GM21737 (cell line): ENCODE results near the gene SHB.
"Not testable (repeated sequence)": the region's sequence is repeated elsewhere in the genome, so short reads cannot be mapped to it uniquely, and the experiment has no call there.

Experiments
- ATAC-seq: cut with Tn5 transposase; IDR thresholded peaks from one replicate; pipeline ENCODE4 v1.9.1; 2021; ENCODE audit warnings: mild to moderate bottlenecking, moderate library complexity; ENCODE audit not compliant: unreplicated experiment

Gene SHB

DNA sequence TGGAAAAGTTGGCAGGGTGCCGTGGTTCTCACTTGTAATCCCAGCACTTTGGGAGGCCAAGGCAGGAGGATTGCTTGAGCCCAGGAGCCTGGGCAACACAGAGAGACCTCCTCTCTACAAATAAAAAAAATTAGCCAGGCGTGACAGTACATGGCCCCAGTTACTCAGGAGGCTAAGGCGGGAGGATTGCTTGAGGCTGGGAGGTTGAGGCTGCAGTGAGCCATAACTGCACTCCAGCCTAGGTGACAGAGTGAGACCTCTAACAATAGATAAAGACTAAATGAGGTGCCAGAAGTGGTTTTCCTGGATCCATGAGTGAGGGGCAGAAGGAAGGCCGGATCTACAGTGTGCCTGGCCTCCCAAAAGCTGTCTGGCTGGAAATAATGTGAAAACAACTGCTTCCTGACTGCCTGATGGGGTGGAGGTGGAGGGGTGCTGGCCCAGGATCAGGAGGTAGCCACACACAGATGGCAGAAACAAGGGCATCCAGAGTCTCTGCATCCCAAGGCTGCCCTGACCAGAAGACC lies 4.1 kb downstream of the SHB start:
- no peak for ATAC-seq

DNA sequence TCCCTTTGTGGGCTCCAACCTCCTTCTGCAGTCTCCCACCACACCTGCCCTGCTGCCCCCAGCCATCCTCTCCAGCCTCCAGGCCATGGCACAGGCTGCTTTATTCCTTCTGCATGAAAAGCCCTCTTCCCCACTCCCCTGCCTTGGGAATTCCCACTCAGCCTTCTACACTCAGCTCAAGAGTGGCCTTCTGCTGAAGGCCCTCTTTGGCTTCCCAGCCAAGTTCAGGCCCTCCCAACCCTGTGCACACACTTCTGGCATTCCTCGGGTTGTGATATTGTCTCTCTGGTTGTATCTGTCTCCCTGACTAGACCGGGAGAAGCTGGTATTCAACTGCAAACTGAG lies 5.7 kb downstream of the SHB start:
- no peak for ATAC-seq

DNA sequence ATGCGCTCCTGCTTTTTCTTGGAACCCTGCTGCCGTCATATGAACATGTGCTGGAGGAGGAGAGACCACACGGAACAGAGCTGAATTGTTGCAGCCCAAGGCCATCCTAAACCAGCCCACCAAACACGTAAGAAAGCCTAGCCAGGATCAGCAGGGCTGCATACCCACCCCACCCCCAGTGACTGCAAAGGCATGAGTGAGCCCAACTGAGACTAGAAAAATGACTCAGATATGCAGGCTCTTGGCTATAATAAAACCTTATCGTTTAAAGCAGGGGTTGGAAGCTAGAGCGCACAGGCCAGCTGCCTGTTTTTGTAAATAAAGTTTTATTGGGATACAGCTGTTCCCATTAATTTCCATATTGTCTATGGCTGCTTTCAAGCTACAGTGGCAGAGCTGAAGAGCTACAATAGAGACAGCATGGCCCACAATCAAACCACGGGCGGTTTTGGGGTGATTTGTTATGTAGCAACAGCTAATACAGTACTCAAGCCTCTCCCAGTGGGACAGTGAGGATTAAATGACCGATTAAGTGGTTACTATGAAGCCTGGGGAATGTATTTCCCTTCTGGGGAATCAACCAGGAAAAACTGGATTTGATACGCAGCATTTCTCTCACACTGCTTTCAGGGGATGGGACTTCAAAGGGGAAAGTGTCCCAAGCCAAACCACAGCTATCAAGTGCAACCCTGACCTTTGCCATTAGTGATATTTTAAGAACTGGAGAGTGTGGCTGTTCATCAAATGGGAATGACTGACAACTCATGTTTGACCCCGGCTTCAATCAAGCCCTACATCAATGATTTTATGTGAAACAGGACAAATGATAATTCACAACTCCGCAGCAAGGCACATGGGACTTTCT lies 6.3 kb downstream of the SHB start:
- ATAC-seq, result no peak

DNA sequence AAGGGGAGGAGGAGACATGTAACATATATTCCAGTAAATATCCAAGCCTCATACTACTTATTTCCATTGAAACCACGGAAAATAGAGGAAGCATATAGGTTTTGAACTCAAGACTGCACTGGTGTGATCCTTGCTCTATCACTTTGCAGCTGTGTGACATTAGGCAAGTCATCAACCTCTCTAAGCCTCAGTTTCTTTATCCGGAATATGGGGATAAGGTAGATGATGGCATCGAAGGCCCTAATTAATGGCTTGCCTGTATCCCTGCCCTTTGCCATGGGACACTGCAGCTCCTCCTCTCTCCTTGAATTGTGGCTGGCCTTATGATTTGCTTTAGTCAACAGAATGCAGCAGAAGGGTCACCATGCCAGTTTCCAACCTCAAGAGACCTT lies 6.9 kb downstream of the SHB start:
- ATAC-seq, result no peak

DNA sequence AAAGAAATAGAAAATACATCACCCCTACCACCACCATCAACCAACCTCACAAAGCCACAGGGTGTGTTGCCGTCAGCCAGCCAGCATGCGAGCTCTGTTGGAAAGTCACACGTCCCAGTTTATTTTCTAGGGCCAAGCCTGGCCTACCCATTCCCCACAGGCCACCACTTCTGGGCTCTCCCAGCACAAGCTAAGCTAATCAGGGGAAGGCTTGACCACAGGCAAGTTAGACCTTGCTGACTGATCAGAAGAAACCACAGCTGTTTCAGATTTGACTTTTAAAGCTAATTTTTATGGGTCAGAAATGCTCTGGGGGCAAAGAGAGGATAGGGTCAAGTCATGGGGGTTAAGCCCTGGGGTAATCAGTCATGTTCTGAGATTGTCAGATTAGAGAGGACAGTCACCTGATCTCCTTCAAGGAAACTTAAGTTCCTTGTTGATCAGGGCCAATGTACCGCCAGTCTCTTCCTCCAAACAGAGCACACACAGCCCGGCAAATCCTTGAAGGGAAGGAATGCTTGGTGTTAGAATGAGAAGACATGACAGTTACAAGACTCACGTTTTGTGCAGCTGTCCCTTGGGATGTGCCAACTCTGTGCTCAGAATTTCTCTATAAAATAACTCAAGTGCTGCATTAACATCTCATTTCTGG lies 7.6 kb downstream of the SHB start:
- ATAC-seq, result peak; percentile 51

DNA sequence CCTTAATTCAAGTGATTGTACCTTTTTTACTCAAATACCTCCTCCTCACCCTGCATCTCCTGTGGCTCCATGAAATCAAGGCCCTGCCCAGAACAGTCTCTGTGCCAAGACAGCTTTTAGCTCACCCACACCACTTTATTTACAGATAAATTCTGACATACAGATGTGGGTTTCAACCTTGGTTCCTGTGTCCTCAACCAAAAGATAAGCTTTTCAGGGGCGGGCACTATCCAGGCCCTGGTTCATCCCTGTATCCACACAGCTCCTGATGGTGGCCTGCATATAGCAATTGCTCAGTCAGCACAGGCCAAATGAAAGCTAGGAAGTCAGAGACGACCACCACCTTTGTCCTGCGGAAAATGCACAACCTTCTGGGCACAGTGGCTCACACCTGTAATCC lies 8.3 kb downstream of the SHB start:
- ATAC-seq, result no peak

DNA sequence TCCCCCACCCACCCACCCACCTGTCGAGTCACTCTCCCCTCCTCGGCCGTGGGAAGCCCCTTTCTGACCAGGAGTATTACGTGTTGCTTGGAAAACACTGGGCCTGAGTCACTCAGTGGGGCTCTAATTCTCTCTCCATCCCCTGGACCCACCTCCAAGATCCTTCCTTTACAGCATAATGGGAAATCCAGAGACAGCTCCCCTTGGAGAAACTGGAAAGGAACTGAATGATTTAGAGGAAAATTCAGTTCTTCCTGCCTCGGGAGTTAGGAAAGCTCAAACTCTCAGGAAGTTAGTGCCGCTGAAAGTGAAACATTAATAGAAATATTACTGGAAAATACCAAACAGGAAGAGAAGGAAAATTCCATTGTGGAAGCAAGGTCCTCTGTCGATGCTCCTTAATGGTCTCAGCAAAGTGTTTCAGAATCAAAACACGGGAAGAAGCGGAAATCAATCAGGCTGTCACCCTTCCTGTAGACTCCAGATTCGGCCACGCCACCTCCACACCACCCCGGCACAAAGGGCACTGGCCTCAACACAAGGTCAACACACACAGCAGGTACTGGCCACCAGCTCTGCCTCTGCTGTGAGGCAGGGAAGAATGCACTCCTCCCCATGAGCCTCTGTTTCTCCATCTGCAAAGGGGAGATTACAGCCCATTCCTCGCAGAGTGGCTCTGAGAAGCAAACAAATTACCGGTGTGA lies 9.6 kb downstream of the SHB start:
- ATAC-seq, result no peak

DNA sequence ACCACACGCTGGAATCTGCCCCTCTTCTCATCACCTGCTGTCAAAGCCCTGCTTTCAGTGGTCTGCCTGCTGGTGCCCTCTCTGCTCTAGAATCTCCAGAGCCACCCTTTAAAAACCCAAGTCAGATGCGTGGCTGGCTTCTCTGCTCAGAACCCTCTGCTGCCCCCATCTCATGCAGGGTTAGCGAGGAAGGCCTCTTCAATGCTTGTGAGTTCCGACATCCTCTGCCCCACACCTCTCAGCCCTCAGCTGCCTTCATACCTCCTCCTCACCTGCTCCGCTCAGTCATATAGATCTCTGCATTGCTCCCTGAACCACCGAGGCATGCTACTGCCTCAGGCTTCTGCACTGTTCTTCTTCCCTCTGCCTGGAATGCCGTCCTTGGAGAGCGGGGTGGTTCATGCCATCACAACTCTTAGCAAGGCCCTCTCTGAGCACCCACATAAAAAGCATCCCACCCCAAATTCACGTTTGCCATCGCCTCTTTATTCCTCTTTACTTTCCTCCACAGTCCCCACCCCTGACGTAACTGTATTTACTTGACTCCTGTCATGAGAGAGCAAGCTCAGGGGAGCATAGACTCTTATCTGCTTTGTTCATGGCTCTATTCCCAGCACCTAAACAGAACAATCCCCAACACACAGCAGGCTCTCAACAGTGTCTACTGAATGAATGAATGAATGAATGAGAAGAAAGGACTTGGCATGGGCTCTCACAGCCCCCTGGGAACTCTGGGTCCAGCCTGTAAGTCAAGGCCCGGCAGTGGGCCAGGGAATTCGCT lies 10.4 kb downstream of the SHB start:
- no peak for ATAC-seq

DNA sequence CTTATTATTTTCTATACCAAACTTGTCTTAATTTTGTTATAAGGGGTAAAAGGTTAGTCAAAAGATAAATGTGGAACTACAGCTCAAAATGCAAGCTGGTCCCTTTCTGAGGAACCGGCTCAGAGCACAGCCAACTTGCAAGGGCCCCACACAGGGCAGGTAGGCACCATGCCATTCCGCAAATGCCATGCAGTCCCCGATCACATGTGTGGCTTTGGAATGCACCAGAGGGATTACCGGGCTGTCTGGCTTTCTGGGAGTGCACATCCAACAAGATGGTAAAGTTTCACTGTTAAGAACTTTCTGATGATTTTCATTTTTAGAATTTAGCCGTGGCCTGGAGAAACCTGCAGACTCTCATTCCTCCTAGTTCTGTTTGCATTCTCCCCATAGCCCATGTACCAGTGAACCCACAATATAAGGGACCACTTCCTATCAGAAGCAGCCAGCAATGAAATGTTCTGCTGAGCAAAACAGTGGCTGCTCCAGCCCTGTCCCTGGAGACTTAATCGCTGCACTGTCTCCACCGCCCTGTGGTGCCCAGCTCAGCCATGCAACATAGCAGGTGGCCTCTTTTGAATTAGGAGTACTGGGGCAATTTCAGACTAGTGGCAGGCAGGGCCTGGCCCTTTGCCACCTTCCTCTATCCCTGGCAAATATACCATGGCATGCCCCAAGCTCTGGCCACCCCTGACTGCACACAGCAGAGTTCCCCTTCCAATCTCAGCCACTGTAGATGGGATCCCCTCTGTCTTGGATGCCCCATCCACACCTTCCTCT lies 11.4 kb downstream of the SHB start:
- ATAC-seq, result no peak

DNA sequence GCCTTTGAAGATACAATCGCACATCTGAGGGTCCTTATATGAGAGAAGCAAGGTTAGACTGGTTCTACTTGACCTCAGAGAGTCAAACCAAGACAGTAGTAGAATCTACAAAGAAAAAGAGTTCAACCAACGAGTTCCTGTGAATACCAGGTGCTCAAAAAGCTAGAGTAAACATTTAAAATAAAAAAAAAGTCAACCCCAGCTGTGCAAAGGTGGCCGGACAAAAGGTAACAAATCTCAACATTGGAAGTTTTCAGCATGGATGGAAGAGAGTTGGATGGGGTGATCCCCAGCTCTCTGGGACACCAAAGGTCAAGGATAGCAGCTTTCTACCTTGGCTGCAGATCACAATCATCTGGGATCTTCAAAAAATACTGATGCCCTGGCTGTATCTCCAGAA lies 14.4 kb downstream of the SHB start:
- ATAC-seq, result no peak

DNA sequence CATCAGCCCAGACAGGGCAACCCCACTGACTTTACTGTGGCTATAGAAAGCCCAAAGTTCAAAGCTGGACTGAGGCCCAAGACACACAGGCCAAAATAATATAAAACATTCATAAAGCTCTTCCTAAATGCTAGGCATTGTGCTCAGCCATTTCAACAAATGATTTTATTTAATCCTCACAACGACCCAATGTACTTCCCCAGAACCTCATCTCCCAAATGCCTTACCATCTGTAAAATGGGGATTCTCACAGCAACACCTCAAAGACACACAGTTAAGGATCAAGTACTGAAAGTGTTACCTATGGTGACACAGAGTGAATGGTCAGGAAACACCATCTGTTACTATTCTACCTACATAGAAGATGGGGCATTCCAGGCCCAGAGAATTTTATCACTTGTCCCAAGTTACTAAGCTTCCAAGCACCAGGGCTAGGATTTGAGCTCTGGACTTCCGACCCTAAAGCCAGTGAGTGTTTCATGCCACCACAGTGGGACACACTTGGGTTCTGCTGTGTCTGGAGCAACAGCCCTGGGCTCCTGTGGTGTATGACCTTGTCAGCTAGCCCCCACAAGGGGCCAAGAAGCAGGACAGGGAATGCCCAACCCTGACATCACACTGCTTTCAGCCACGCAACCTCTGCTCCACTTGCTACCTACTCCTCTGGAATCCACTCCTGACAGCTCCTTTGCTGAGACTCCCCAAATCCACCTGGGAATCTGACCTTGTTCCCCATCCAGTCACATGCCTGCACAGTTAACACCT lies 15.1 kb downstream of the SHB start:
- ATAC-seq, result no peak

DNA sequence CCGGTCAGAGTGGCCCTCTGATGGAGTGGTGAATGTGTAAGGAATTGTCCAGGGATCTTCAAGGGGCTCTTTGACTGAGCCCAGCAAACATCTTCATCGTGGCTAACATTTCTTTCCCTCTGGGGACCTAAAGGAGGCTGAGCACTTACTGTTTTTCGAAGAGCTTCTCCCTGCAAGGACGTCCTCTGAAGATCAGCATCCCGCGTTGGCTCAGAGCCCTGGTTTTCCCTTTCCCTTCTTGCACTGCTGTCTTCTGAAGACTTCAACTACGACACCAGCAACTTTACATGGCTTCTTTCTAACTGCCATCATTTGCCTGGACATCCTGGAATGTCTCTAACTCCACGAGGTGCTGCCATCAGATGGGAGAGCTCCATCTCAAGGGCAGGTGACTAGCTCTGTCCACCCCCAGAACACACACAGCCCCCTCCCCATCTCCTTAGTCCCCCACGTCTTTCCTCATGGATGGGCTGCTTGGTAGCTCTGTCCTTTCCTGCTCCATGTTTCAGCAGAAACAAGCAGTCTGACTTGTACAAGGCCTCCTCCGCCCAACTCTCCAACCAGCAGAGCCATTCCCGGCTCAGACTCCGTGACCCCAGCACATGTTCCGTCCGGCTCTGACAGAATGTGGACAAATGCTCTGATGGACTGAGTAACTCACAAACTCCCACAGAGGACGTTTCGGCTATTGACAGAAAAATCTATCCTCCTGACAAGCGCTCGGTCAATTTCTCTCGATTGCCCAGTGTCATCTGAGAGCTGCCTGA lies 17.1 kb downstream of the SHB start:
- ATAC-seq, result no peak

DNA sequence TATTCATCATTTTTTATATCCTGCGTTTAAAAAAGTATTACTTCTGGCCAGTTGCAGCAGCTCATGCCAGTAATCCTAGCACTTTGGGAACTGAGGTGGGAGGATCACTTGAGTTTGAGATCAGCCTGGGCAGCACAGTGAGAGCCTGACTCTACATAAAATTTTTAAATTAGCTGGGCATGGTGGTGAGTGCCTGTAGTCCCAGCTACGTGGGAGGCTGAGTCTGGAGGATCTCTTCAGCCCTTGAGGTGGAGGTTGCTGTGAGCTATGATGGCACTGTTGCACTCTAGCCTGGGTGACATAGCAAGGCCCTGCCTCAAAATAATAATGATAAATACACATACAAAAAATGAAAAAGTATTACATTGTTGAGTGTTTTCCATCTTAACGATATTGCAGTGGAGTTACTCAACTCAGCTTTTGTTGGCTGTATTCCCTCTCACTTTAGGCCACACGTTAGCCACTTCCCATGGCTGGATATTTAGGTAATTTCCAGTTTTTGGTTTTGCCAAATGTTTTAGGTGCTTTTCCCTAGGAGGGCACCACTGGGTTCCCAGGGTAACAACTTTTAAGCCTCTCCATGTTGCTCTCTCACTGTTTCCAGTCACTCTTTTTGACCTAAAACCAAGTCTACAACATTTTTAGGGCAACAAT lies 20.6 kb downstream of the SHB start:
- ATAC-seq, result no peak

DNA sequence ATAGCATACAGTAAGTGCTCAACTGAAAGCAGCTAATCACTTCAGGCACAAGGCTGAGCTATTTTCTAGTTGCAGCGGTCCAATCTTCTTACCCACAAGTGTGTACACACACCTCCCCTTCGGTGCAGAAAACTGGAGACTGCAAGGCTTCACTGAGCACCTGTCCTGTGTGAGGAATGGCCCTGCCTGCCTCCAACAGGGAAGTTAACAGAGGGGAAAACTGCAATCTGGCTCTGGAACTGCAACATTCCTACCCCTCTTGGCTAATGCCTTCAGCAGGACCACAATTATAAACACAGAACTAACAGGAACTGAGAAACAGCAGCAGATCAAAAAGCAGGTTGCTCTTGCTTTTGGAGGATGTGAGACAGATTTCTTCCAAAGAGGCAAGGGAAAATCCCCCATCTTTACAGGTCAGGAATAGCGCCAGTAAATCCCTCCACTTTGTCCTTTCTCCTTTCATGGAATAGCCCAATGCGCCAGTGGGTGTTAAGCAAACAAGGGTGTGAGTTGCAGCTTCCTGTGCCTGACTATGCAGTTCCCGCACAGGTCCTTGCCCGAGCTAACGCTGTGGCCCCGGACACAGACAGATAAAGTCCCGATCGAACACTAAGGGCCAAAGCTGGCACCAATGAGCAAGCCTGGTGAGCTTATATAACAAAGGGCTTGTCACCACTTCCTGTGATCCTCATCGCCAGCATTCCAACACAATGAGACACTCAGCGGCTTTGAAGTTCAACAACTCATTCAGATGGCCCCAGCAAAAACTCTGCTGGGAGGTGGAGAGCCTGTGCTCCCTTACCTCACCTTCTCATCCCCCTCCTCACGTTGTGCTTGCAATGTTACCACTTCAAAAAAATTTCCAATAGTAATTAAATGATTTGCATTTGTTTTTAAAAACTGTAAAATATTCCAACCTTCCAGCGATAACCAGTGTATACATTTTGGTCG lies 21.5 kb downstream of the SHB start:
- no peak for ATAC-seq

DNA sequence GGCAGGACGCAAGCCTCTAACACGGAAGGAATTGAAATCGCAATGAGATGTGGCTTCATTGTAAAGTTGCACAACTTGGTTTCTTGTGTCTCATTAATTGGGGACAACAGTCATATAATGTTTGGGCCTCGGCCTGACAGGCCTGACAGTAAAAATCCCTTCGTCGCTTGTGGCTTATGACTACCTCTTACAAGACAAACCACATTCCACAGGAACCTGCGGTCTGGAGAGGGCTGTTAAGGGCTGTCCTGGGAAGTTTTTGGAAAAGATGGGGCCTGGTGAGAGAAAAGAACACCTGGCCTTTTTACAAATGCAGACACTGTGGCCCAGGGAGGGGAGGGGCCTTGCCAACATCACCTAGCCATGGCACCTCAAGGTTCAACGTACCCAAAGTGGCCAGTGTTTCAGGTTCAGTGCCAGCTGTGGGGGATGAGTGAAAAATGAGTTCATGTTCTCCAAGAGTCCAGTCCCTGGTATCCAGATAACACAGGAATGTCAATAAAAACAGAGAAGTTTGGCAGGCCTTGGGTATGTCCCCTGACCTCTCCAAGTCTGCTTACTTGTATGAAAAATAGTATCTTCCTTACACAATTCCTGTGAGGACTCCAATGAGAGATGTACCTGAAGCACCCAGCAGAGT lies 22.2 kb downstream of the SHB start:
- no peak for ATAC-seq

DNA sequence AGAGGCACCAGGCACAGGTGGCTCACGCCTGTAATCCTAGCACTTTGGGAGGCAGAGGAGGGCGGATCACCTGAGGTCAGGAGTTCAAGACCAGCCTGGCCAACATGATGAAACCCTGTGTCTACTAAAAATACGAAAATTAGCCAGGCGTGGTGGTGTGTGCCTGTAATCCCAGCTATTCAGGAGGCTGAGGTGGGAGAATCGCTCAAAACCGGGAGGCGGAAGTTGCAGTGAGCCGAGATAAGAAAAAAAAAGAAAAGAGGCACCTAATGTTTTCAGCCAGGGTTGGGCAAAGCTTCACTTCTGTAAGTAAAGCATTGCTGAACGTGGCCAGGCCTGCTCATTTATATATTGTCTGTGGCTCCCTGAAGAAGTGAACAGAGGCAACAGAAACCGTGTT lies 23.1 kb downstream of the SHB start:
- not testable (repeated sequence) for ATAC-seq

DNA sequence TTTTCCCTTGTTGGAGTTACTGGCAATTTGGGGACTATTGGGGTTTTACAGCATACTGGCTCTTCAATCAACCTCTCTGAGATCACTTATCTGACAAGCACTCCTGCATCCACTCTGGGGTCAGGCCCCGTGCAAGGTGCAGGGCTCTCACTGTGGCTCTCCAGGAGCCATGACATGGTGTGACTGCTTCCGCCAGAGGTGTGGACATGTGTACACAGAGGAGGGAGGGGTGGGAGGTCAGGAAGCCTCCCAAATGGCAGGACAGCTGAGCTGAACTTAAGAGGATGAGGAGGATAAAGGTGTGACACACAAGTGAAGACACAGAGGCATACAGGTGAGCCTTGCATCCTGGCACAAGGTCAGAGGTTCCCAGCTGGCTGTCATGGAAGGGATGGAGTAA lies 24.3 kb downstream of the SHB start:
- no peak for ATAC-seq
